RWPE2 (cell line): ENCODE results near the gene AUH.

Source experiments
- ATAC-seq: fragments of 200-7000 bp; cut with Tn5 transposase; 3 replicates; pipeline ENCODE4 v1.9.1; 2021; ENCODE audit warnings: low read depth
- DNase-seq: peaks from one replicate; pipeline ENCODE4 v3.0.0-alpha.2; 2020; ENCODE audit warnings: low spot score
- H3K27ac ChIP-seq: fragments of 450-650 bp; 2 replicates; pipeline ENCODE4 v1.5.1; 2017; ENCODE audit warnings: mild to moderate bottlenecking; ENCODE audit not compliant: poor library complexity, severe bottlenecking
- H3K27me3 ChIP-seq: fragments of 250-450 bp; sonication (Bioruptor Pico); 2 replicates; pipeline ENCODE4 v1.5.1; 2021; ENCODE audit warnings: mild to moderate bottlenecking, moderate library complexity; ENCODE audit not compliant: insufficient read depth, poor library complexity, severe bottlenecking
- H3K36me3 ChIP-seq: fragments of 250-450 bp; sonication (Bioruptor Pico); 2 replicates; pipeline ENCODE4 v1.5.1; 2020; ENCODE audit warnings: low read depth, mild to moderate bottlenecking, moderate library complexity
- H3K4me1 ChIP-seq: fragments of 250-450 bp; sonication (Bioruptor Pico); 2 replicates; pipeline ENCODE4 v1.5.1; 2021; ENCODE audit warnings: mild to moderate bottlenecking, moderate library complexity; ENCODE audit not compliant: insufficient read depth, poor library complexity, severe bottlenecking
- H3K4me3 ChIP-seq: fragments of 250-450 bp; sonication (Bioruptor Pico); 2 replicates; pipeline ENCODE4 v1.5.1; 2021; ENCODE audit warnings: mild to moderate bottlenecking, moderate library complexity; ENCODE audit not compliant: severe bottlenecking
- H3K9me3 ChIP-seq: fragments of 250-450 bp; sonication (Bioruptor Pico); 2 replicates; pipeline ENCODE4 v1.5.1; 2021; ENCODE audit warnings: mild to moderate bottlenecking, moderate library complexity; ENCODE audit not compliant: severe bottlenecking
- TF ChIP-seq, protein P1 (sequence below): fragments of 450-650 bp; IDR thresholded peaks from one replicate; pipeline ENCODE4 v1.5.1; 2017; ENCODE audit warnings: mild to moderate bottlenecking, moderate library complexity; ENCODE audit not compliant: poor library complexity, severe bottlenecking

Gene AUH

DNA sequence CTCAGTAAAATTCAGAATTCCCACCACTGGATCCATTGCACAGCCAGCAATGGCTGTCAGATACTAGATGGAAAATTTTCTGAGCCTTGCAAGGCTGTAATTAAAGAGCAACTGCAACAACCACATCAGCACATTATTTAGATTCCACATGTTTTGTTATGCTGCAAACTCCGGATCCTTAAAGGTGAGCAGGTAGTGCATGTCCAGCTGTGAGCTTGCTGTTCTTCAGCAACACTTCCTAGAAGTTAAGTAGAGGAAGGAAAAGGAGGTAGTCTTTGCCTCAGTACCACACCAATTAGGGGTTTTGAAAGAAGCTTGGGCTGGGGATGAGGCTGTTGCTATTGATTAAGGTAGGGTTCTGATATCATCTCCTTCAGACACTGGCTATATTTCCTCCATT lies 144.3 kb downstream of the AUH start:
- H3K27ac ChIP-seq, result no peak overlapping the region
- H3K36me3 ChIP-seq, result no peaks in the 10 kb centered on the region
- no peaks in the 10 kb centered on the region for H3K9me3 ChIP-seq
- no peak overlapping the region for H3K4me3 ChIP-seq
- DNase-seq (no peak), ATAC-seq (no peak)
- H3K27me3 ChIP-seq, result no peaks in the 10 kb centered on the region
- TF ChIP-seq, protein P1, sequence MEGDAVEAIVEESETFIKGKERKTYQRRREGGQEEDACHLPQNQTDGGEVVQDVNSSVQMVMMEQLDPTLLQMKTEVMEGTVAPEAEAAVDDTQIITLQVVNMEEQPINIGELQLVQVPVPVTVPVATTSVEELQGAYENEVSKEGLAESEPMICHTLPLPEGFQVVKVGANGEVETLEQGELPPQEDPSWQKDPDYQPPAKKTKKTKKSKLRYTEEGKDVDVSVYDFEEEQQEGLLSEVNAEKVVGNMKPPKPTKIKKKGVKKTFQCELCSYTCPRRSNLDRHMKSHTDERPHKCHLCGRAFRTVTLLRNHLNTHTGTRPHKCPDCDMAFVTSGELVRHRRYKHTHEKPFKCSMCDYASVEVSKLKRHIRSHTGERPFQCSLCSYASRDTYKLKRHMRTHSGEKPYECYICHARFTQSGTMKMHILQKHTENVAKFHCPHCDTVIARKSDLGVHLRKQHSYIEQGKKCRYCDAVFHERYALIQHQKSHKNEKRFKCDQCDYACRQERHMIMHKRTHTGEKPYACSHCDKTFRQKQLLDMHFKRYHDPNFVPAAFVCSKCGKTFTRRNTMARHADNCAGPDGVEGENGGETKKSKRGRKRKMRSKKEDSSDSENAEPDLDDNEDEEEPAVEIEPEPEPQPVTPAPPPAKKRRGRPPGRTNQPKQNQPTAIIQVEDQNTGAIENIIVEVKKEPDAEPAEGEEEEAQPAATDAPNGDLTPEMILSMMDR, result no peak
- peaks cover 13% of the 10 kb centered on the region for H3K4me1 ChIP-seq

DNA sequence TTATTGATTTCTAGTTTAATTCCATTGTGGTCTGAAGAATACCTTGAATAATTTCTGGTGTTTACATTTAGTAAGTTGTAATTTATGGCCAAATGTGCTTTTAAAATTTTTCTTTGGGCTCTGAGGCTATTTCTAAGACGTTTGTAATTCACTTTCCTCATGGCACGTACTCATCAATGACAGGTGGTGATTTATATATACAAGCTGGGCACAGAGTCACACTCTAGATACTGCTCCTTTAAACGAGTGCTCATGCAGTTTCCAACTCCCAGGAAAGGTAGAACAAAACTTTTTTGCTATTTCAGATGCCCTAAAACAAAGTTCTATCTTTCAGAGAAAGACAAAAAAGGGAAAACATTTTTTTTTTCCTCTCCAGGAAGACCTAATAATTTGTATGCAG lies 146.9 kb downstream of the AUH start:
- no peak for ATAC-seq
- peak overlapping the region; percentile 32 for H3K27ac ChIP-seq
- no peaks in the 10 kb centered on the region for H3K9me3 ChIP-seq
- no peaks in the 10 kb centered on the region for H3K36me3 ChIP-seq
- no peaks in the 10 kb centered on the region for H3K27me3 ChIP-seq
- H3K4me3 ChIP-seq, result no peak overlapping the region
- H3K4me1 ChIP-seq, result peaks cover 13% of the 10 kb centered on the region
- TF ChIP-seq, protein P1, result no peak
- DNase-seq, result no peak

DNA sequence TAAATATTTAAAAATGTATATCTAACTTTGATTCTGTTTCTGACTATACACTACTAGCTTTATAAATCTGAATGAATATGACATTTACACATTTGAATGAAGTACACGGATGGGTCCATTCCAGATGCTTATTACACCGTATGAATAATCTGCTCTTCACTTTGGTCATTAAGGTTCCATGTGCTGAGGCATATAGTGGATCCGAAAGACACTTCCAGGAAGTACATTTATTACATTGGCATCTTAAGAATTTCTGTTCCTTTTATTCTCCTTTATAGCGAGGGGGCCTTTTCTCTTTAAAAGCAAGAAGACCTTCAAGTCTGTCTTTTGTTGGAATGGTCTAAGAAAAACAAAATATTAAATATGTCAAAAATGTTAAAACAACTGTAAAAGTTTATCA lies 147.6 kb downstream of the AUH start:
- Histone ChIP-seq H3K4me3 (no peak overlapping the region), H3K9me3 (no peaks in the 10 kb centered on the region), H3K27ac (peak overlapping the region; percentile 32), H3K27me3 (no peaks in the 10 kb centered on the region), H3K36me3 (no peaks in the 10 kb centered on the region), H3K4me1 (peaks cover 13% of the 10 kb centered on the region)
- TF ChIP-seq, protein P1, result no peak
- peak; percentile 76; the same call in 2 of the 3 replicates for ATAC-seq
- no peak for DNase-seq

DNA sequence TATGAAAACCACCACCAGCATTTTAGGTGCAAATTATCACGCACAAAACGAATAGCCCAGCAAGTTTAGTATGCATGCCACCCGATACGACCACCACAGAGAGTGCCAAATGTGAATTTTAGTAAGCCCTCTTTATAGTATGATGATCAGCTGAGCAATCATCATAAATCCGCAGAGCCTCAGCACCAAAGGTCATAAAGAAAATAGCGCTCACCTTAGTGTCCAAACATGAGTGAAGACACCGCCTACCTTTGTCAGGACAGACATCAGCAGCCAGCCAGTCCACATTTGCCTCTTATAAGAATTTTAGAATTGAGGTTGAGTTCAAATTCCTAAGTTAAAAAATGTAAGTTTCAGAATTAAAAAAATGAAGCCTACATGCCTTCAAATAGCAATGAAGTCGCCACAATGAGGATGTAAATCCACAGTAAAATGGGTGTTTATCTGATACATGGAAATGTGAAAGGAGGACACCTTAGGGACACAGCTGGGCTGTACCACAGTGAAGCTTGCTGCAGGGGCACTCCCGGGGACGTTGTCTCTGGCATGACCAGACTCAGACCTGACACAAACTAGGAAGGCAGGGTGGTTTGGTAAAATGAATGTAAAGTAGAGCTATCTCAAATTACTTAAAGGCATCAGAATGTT lies 149.0 kb downstream of the AUH start:
- DNase-seq, result no peak

DNA sequence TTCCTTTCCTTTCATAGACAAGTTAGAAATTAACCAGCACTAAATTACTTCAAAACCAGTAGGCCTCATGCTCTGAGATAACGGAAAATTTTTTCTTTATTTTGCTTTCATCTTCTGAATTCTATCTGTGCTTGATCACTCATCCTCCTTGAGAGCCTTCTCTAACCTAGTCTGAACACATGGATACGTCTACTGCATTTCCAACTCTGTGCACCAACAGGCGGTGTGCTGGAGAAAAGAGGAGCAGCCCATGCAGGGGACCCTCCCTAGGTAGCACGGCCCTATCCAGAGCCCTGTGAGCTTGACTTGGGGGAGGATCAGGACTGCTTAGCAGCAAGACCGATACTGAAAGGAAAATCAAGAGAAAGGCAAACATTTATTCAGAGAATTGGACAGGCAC lies 149.8 kb downstream of the AUH start:
- no peaks in the 10 kb centered on the region for H3K9me3 ChIP-seq
- no peak for DNase-seq
- peaks cover 13% of the 10 kb centered on the region for H3K4me1 ChIP-seq
- TF ChIP-seq, protein P1, result no peak
- H3K27me3 ChIP-seq, result no peaks in the 10 kb centered on the region
- no peaks in the 10 kb centered on the region for H3K36me3 ChIP-seq
- no peak overlapping the region for H3K27ac ChIP-seq
- H3K4me3 ChIP-seq, result no peak overlapping the region
- ATAC-seq, result no peak

More for the DNA sequence above, 149.0 kb downstream of the AUH start:
- Histone ChIP-seq H3K9me3 (no peaks in the 10 kb centered on the region), H3K36me3 (no peaks in the 10 kb centered on the region), H3K4me3 (no peak overlapping the region), H3K4me1 (peaks cover 13% of the 10 kb centered on the region), H3K27me3 (no peaks in the 10 kb centered on the region), H3K27ac (no peak overlapping the region)
- TF ChIP-seq, protein P1, result no peak
- ATAC-seq, result no peak
